ENCODE data around the gene FAIM2. TPM values are rescaled to one million over a fixed set of nuclear protein-coding genes. Genes with fewer than 3 reads are reported as not detected.
A peak's percentile ranks its signal among the peaks of the same experiment; 100 is the strongest.

Gene FAIM2
- total RNA-seq, 2 experiments from 2014 or later: not detected

DNA sequence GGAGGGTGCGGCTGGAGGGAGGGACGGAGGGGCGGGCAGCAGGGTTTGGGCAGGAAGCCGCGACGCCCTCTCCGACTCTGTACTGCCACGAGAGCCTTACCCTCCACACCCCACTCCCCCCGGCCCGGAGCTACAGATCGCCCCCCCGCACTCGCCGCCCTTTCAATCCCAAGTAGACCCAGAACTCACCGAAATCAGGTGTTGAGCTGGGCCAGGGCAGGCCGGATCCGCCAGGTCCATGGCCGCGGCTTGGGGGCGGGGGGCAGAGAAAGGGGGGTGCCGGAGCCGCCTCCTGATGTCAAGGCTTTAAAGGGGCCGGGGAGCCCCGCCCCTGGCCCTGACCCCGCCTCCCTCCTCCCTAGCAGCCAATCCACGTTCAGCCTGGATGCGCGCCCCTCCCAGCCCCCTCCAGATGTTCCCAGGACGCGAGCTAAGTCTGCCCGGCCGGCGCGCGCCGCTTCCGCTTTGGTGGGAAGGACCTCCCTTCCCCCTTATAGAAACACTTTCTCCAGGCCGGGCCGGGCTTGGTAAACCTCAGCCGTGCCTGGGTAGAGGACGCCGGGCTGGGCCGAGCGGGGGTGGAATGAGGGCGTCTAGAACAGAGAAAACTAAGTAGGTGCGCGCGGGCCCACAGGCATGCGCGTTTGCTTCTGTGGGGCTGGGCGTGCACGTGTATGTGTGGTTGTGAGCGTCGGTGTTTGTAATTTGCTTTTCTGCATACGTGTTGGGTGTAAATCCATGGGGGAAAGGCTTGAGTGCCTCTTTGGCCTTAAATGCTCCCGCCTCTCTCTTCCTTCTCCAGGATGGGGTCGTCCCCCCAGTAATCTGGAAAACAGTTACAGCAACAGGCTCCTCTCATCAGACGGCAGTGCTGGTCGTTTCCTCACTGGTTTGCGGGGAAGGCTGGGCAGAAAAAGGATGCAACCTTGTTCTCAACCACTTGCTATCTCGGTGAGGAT is 75.3 kb downstream of the FAIM2 start, which contains the start of gene NCKAP5L:
Gene NCKAP5L (minus strand): TSS at position 281 of the 959 bp plus-strand sequence. CDS start 24,369 bp downstream, outside the sequence.
- Mint-ChIP-seq H3K9me3 (no peaks in the 10 kb centered on the region), H3K4me1 (ENCODE audit: low read depth) (peaks cover 42% of the 10 kb centered on the region), H3K4me3 (peak within 1 kb of the TSS; percentile 98), H3K27me3 (no peaks in the 10 kb centered on the region), H3K27ac (peak within 1 kb of the TSS; percentile 89), H3K36me3 (ENCODE audit: low read depth) (peaks cover 4% of the 10 kb centered on the region)
- Histone ChIP-seq H3K36me3 (ENCODE audit: insufficient read depth, low read length) (no peaks in the 10 kb centered on the region), H3K27ac (ENCODE audit: low read depth in 1 of 2, low read length in 2 of 2) (peak within 1 kb of the TSS; percentile 63 to 72), H3K9me3 (ENCODE audit: control insufficient read depth in 1 of 2, insufficient read depth in 1 of 2, low read length in 2 of 2) (no peaks in the 10 kb centered on the region), H3K27me3 (ENCODE audit: control insufficient read depth in 1 of 2, insufficient read depth in 2 of 2, low read length in 2 of 2) (no peaks in the 10 kb centered on the region), H3K4me3 (ENCODE audit: low read length) (peak within 1 kb of the TSS; percentile 64), H3K4me1 (ENCODE audit: insufficient read depth, low read length) (peaks cover 31% of the 10 kb centered on the region)
- POLR2A ChIA-PET: interaction anchor here (0.6 to 4.2 kb wide), 10 partner anchors 8 to 505 kb away, joined by 3 to 44 read pairs (median 4); partner anchors contain the start of genes BCDIN3D, COX14, TMBIM6 and TROAP
- CTCF ChIA-PET: interaction anchor here (0.8 to 3.6 kb wide), 5 partner anchors 11 to 88 kb away, joined by 4 to 18 read pairs (median 4); partner anchors contain the start of genes BCDIN3D and TMBIM6
- DNase-seq (peak; percentile 88 to 98 (median 92)), ATAC-seq (ENCODE audit: poor library complexity) (peak; percentile 95)
- intact Hi-C loops (cut with DNase I, micrococcal nuclease): loop anchor here (1.0 to 5.0 kb wide), 4 partner anchors 15 to 206 kb away; partner anchors contain the start of genes TMBIM6 (in 2 of the 2), BCDIN3D (in 1 of the 2) and PRPF40B (in 1 of the 2)
- TF ChIP-seq, protein P1, sequence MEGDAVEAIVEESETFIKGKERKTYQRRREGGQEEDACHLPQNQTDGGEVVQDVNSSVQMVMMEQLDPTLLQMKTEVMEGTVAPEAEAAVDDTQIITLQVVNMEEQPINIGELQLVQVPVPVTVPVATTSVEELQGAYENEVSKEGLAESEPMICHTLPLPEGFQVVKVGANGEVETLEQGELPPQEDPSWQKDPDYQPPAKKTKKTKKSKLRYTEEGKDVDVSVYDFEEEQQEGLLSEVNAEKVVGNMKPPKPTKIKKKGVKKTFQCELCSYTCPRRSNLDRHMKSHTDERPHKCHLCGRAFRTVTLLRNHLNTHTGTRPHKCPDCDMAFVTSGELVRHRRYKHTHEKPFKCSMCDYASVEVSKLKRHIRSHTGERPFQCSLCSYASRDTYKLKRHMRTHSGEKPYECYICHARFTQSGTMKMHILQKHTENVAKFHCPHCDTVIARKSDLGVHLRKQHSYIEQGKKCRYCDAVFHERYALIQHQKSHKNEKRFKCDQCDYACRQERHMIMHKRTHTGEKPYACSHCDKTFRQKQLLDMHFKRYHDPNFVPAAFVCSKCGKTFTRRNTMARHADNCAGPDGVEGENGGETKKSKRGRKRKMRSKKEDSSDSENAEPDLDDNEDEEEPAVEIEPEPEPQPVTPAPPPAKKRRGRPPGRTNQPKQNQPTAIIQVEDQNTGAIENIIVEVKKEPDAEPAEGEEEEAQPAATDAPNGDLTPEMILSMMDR (IDR thresholded peaks at IDR 0.05): no peak

DNA sequence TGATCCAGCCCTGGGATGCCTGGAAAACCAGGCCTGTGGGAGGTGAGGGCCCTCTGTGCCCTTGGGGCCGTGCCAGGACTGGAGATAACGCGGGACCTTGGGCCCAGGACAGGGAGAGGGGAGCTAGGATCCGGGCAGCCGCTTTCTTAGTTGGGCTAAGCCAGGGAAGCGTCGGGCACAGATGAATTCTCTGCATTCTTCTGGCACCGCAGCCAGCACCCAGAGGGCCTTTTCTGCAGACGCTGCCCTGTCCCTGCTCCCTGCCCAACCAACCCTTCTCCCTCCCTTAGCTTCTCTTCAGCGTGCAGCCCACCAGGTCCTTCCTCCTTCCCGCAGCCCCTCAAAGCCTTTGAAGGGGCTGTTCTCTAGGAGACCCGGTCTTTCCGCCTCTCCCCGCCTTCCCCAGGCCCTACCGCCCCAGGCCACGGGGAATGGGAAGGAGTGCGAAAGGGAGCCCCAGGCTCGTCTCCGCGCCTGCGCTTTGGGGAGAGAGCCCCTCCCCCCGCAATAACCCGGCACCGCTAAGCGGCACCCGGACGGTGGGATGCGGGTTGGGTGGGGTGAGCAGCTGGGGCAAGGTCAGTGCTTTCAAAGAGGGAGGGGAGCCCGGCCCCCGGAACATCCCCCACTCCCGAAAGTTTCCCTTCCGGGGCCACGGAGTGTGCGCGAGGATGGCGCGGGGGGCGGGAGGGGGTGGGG is 76.2 kb downstream of the FAIM2 start:
- Histone ChIP-seq H3K36me3 (ENCODE audit: insufficient read depth, low read length) (no peaks in the 10 kb centered on the region), H3K9me3 (ENCODE audit: control insufficient read depth in 1 of 2, insufficient read depth in 1 of 2, low read length in 2 of 2) (no peaks in the 10 kb centered on the region), H3K4me1 (ENCODE audit: insufficient read depth, low read length) (peaks cover 31% of the 10 kb centered on the region), H3K4me3 (ENCODE audit: low read length) (peak overlapping the region; percentile 64), H3K27me3 (ENCODE audit: control insufficient read depth in 1 of 2, insufficient read depth in 2 of 2, low read length in 2 of 2) (no peaks in the 10 kb centered on the region), H3K27ac (ENCODE audit: low read depth in 1 of 2, low read length in 2 of 2) (peak overlapping the region in 1 of 2 donors; percentile 63)
- peak in 12 of 14 experiments; percentile 23 to 71 (median 34) for DNase-seq
- Mint-ChIP-seq H3K27me3 (no peaks in the 10 kb centered on the region), H3K9me3 (no peaks in the 10 kb centered on the region), H3K27ac (peak overlapping the region; percentile 65), H3K4me3 (peak overlapping the region; percentile 90), H3K36me3 (ENCODE audit: low read depth) (peaks cover 4% of the 10 kb centered on the region), H3K4me1 (ENCODE audit: low read depth) (peaks cover 47% of the 10 kb centered on the region)
- TF ChIP-seq, protein P1 (IDR thresholded peaks at IDR 0.05): no peak
- CTCF ChIA-PET: interaction anchor here (0.5 to 3.6 kb wide), 5 partner anchors 8 to 87 kb away, joined by 4 to 18 read pairs (median 4); partner anchors contain the start of genes BCDIN3D and TMBIM6
- peak; percentile 4 for ATAC-seq (ENCODE audit: poor library complexity)
- intact Hi-C loops (cut with DNase I, micrococcal nuclease): loop anchor here (1.0 to 5.0 kb wide), 5 partner anchors 15 to 205 kb away; partner anchors contain the start of genes TMBIM6 (in 2 of the 2), BCDIN3D (in 1 of the 2) and PRPF40B (in 1 of the 2)
- POLR2A ChIA-PET: interaction anchor here (0.8 to 4.2 kb wide), 10 partner anchors 12 to 505 kb away, joined by 3 to 44 read pairs (median 4); partner anchors contain the start of genes BCDIN3D, COX14, TMBIM6 and TROAP
